IMR-90 (cell line): ENCODE results near the gene PAFAH1B1. TPM values are rescaled to one million over a fixed set of nuclear protein-coding genes. Genes with fewer than 3 reads are reported as not detected.
A peak's percentile ranks its signal among the peaks of the same experiment; 100 is the strongest.

Source experiments
- ATAC-seq: fragments of 200-7000 bp; cut with Tn5 transposase; 2 replicates; pipeline ENCODE4 v1.9.1; 2020; ENCODE audit warnings: low read depth, mild to moderate bottlenecking, moderate library complexity
- BruUV-seq: library from RNA; stranded (reverse); fragments of 400-500 nt; replicated peaks from 2 replicates; lab custom pipeline; 2021; lab: Mats Ljungman, UMichigan
- CTCF ChIA-PET: fragments of 300-600 bp; formaldehyde crosslinking; extraction: SDS; loops from one replicate; lab custom pipeline; 2021; ENCODE audit warnings: antibody characterized with exemption; lab: Yijun Ruan, JAX
- POLR2A ChIA-PET: fragments of 300-600 bp; sonication (Branson Sonifier 250); formaldehyde crosslinking; loops from one replicate; lab custom pipeline; 2022; ENCODE audit warnings: antibody characterized with exemption; ENCODE audit not compliant: unreplicated experiment; lab: Charles Lee
- DNase-seq: peaks from one replicate; pipeline ENCODE4 v3.0.0; 2013
- H2AFZ ChIP-seq: replicated peaks from 2 replicates; pipeline ENCODE3; 2013; ENCODE audit warnings: low read length, mild to moderate bottlenecking; ENCODE audit not compliant: poor library complexity
- H2AK5ac ChIP-seq: 2 replicates; pipeline ENCODE4 v1.6.1; 2013; ENCODE audit warnings: low read depth, low read length, inconsistent platforms
- H2AK9ac ChIP-seq: replicated peaks from 2 replicates; pipeline ENCODE3; 2013; ENCODE audit warnings: mild to moderate bottlenecking, low read depth, low read length, moderate library complexity; ENCODE audit not compliant: poor library complexity
- H2BK120ac ChIP-seq: 2 replicates; pipeline ENCODE4 v1.6.1; 2013; ENCODE audit warnings: low read depth, low read length, inconsistent platforms
- H2BK15ac ChIP-seq: 3 replicates; pipeline ENCODE4 v1.6.1; 2013; ENCODE audit warnings: low read depth, low read length, inconsistent platforms
- H2BK20ac ChIP-seq: 2 replicates; pipeline ENCODE4 v1.6.1; 2013; ENCODE audit warnings: low read depth, mild to moderate bottlenecking, inconsistent platforms, low read length, moderate library complexity
- H2BK5ac ChIP-seq: 2 replicates; pipeline ENCODE4 v1.6.1; 2013; ENCODE audit warnings: mild to moderate bottlenecking, low read depth, low read length, inconsistent platforms; ENCODE audit not compliant: poor library complexity, severe bottlenecking
- H3K14ac ChIP-seq: replicated peaks from 2 replicates; pipeline ENCODE4 v1.6.1; 2013; ENCODE audit warnings: low read depth, low read length, inconsistent platforms
- H3K18ac ChIP-seq: 2 replicates; pipeline ENCODE4 v1.6.1; 2013; ENCODE audit warnings: low read depth, low read length, control low read depth
- H3K23ac ChIP-seq: 2 replicates; pipeline ENCODE4 v1.6.1; 2013; ENCODE audit warnings: low read depth, low read length, inconsistent platforms
- H3K27ac ChIP-seq: 2 replicates; pipeline ENCODE4 v1.5.1; 2013; ENCODE audit warnings: mild to moderate bottlenecking, control low read depth, low read length; ENCODE audit not compliant: insufficient read depth
- H3K27me3 ChIP-seq: 2 replicates; pipeline ENCODE4 v1.6.1; 2013; ENCODE audit warnings: low read length; ENCODE audit not compliant: control insufficient read depth, insufficient read depth
- H3K36me3 ChIP-seq: 2 replicates; pipeline ENCODE4 v1.6.1; 2013; ENCODE audit warnings: low read length, mixed read lengths; ENCODE audit not compliant: control insufficient read depth, insufficient read depth
- H3K4ac ChIP-seq: 2 replicates; pipeline ENCODE4 v1.6.1; 2013; ENCODE audit warnings: low read depth, low read length, inconsistent platforms
- H3K4me1 ChIP-seq: 2 replicates; pipeline ENCODE4 v1.6.1; 2013; ENCODE audit warnings: low read length, mixed read lengths; ENCODE audit not compliant: control insufficient read depth, insufficient read depth
- H3K4me2 ChIP-seq: 2 replicates; pipeline ENCODE4 v1.6.1; 2013; ENCODE audit warnings: low read depth, mild to moderate bottlenecking, control low read depth, low read length, moderate library complexity
- H3K4me3 ChIP-seq: 2 replicates; pipeline ENCODE4 v1.5.1; 2013; ENCODE audit warnings: low read depth, mild to moderate bottlenecking, control low read depth, low read length, moderate library complexity; ENCODE audit not compliant: insufficient read depth
- H3K56ac ChIP-seq: 2 replicates; pipeline ENCODE4 v1.6.1; 2013; ENCODE audit warnings: low read length, inconsistent platforms; ENCODE audit not compliant: insufficient read depth; ENCODE audit errors: extremely low read depth
- H3K79me1 ChIP-seq, 2 experiments: 2 replicates each; pipeline ENCODE4 v1.6.1; 2013; ENCODE audit warnings: low read length in 2 of 2, inconsistent platforms in 1 of 2, low read depth in 1 of 2
- H3K9ac ChIP-seq: 2 replicates; pipeline ENCODE4 v1.6.1; 2013; ENCODE audit warnings: low read depth, low read length, control low read depth
- H3K9me1 ChIP-seq: 2 replicates; pipeline ENCODE4 v1.6.1; 2013; ENCODE audit warnings: low read length, inconsistent platforms; ENCODE audit not compliant: insufficient read depth
- H3K9me3 ChIP-seq: 2 replicates; pipeline ENCODE4 v1.6.1; 2013; ENCODE audit warnings: low read length; ENCODE audit not compliant: control insufficient read depth, insufficient read depth
- H4K20me1 ChIP-seq: 2 replicates; pipeline ENCODE4 v1.6.1; 2013; ENCODE audit warnings: low read length, inconsistent platforms; ENCODE audit not compliant: insufficient read depth
- H4K5ac ChIP-seq: 2 replicates; pipeline ENCODE4 v1.6.1; 2013; ENCODE audit warnings: mild to moderate bottlenecking, low read depth, low read length, control low read depth
- H4K8ac ChIP-seq, 2 experiments: 2 replicates each; pipeline ENCODE4 v1.6.1; 2013; ENCODE audit warnings: low read depth in 2 of 2, low read length in 2 of 2, control low read depth in 1 of 2, inconsistent platforms in 1 of 2
- H4K91ac ChIP-seq: 2 replicates; pipeline ENCODE4 v1.6.1; 2013; ENCODE audit warnings: low read depth, low read length, inconsistent platforms; ENCODE audit not compliant: insufficient read depth
- BHLHE40 ChIP-seq: fragments of 150-350 bp; IDR thresholded peaks from 2 replicates; pipeline ENCODE4 v1.6.1; 2016; ENCODE audit warnings: mild to moderate bottlenecking, low read depth, low read length
- CEBPB ChIP-seq: IDR thresholded peaks from 2 replicates; pipeline ENCODE4 v1.6.1; 2012; ENCODE audit warnings: low read depth, low read length, improper control_type of control experiment
- FOS ChIP-seq: fragments of 150-350 bp; IDR thresholded peaks from 2 replicates; pipeline ENCODE4 v1.6.1; 2016; ENCODE audit warnings: low read depth, low read length
- MAFK ChIP-seq: IDR thresholded peaks from 2 replicates; pipeline ENCODE4 v1.6.1; 2012; ENCODE audit warnings: low read depth, low read length, improper control_type of control experiment
- MAZ ChIP-seq: IDR thresholded peaks from 2 replicates; pipeline ENCODE4 v1.6.1; 2012; ENCODE audit warnings: low read depth, mild to moderate bottlenecking, low read length, improper control_type of control experiment, moderate library complexity, borderline replicate concordance
- NFE2L2 ChIP-seq: fragments of 150-350 bp; IDR thresholded peaks from 2 replicates; pipeline ENCODE4 v1.6.1; 2016; ENCODE audit warnings: low read depth, mild to moderate bottlenecking, low read length
- POLR2A ChIP-seq: IDR thresholded peaks from 2 replicates; pipeline ENCODE4 v1.6.1; 2012; ENCODE audit warnings: mild to moderate bottlenecking, low read depth, low read length
- RCOR1 ChIP-seq: IDR thresholded peaks from 2 replicates; pipeline ENCODE4 v1.6.1; 2012; ENCODE audit warnings: mild to moderate bottlenecking, low read length, improper control_type of control experiment; ENCODE audit not compliant: insufficient replicate concordance
- RFX5 ChIP-seq: IDR thresholded peaks from 2 replicates; pipeline ENCODE4 v1.8.0; 2012; ENCODE audit warnings: low read depth, mild to moderate bottlenecking, low read length, moderate library complexity
- USF2 ChIP-seq: fragments of 150-350 bp; IDR thresholded peaks from 2 replicates; pipeline ENCODE4 v1.6.1; 2017; ENCODE audit warnings: mild to moderate bottlenecking, antibody characterized with exemption, low read length, low read depth
- WGBS, 2 experiments: methylation state at CpG; one replicate each; pipeline versions ENCODE4 v1.1.5 to v1.1.7; 2013; ENCODE audit warnings: missing lambda C conversion rate in 2 of 2; ENCODE audit not compliant: insufficient read length in 1 of 2; ENCODE audit errors: extremely low coverage in 2 of 2; 5-methylcytosine and 5-hydroxymethylcytosine counted together
- dilution Hi-C: fragments of 300-500 bp; cut with HindIII; formaldehyde crosslinking; loops from one replicate; pipeline ENCODE4 v1.14.3; 2018; ENCODE audit warnings: low sequenced_read_pairs; ENCODE audit not compliant: unreplicated experiment
- in situ Hi-C: fragments of 300-500 bp; cut with MboI; formaldehyde crosslinking; loops from 3 replicates; pipeline ENCODE4 v1.14.3; 2019; ENCODE audit warnings: low sequenced_read_pairs, inconsistent platforms, mixed read lengths
- intact Hi-C: fragments of 100-400 bp; cut with micrococcal nuclease; formaldehyde crosslinking; loops from 2 replicates; pipeline ENCODE4 v1.10.0; 2022
- polyA plus RNA-seq, 3 experiments: library from polyadenylated mRNA; depleted of rRNA; stranded (reverse); fragments of >200 nt; gene quantifications; 2 replicates each; pipeline ENCODE4 v1.2.3, GENCODE V29; 2012; ENCODE audit warnings: low replicate concordance in 1 of 3
- total RNA-seq: library from RNA; depleted of rRNA; stranded (reverse); fragments of >200 nt; gene quantifications from 2 replicates; pipeline ENCODE4 v1.2.3, GENCODE V29; 2012

The PAFAH1B1 gene
- total and polyA plus RNA-seq, 2 of the 4 experiments (the other 2 are of a cell fraction), result 64.5 to 127 TPM

- intact Hi-C loops (no loop called here), dilution Hi-C loops (no loop called here), in situ Hi-C loops (no loop called here)
- Histone ChIP-seq H2BK15ac (no peak overlapping the region), H3K27ac (no peak overlapping the region), H3K4me1 (peaks cover 19% of the 10 kb centered on the region), H3K9me3 (no peaks in the 10 kb centered on the region), H3K18ac (no peak overlapping the region), H3K79me1 (peaks cover 11 to 68% of the 10 kb centered on the region in 2 experiments), H3K14ac (no peak overlapping the region), H4K91ac (no peak overlapping the region), H3K23ac (no peak overlapping the region), H3K9ac (no peak overlapping the region), H3K36me3 (peaks cover 35% of the 10 kb centered on the region), H2BK20ac (no peak overlapping the region), H3K9me1 (peaks cover 5% of the 10 kb centered on the region; the same call in 1 of the 2 replicates), H2AK9ac (no peak overlapping the region), H4K5ac (no peak overlapping the region), H2AFZ (no peak overlapping the region), H4K20me1 (peaks cover 68% of the 10 kb centered on the region), H2BK120ac (no peak overlapping the region), H3K56ac (no peak overlapping the region), H4K8ac (no peak overlapping the region), H2AK5ac (no peak overlapping the region; the same call in 1 of the 2 replicates), H2BK5ac (peak overlapping the region; percentile 8), H3K4me2 (no peak overlapping the region), H3K27me3 (no peaks in the 10 kb centered on the region), H3K4ac (no peak overlapping the region), H3K4me3 (no peak overlapping the region)
- BruUV-seq, result no TSS peak
- ChIA-PET CTCF (no interaction called here), POLR2A (no interaction called here)
- no peak for DNase-seq
- TF ChIP-seq CEBPB (no peak), BHLHE40 (no peak), FOS (no peak), USF2 (no peak), MAZ (no peak), NFE2L2 (no peak), POLR2A (no peak), RCOR1 (no peak), MAFK (no peak), RFX5 (no peak)
- ATAC-seq, result no peak
- 51% methylated on average over 4 of the region's 4 CpGs; no CpG with 5 or more reads in 1 of the 2 experiments for WGBS, 2 experiments
Observed at GRCh38 chr17:2704890-2705248, 111.4 kb downstream of the PAFAH1B1 start.
